ENCODE data around the gene ADAP1.
"Not testable (repeated sequence)": the region's sequence is repeated elsewhere in the genome, so short reads cannot be mapped to it uniquely, and the experiment has no call there.

The ADAP1 gene

GRCh38 chr7:924541-925231 lies 29.8 kb downstream of the ADAP1 start:
- no peak for DNase-seq (ENCODE audit: low read depth)
- no peak overlapping the region for H3K4me3 ChIP-seq (ENCODE audit: low read length)
- TF ChIP-seq CTCF (IDR thresholded peaks at IDR 0.05; ENCODE audit: insufficient read depth, low read depth, low read length, missing control alignments), result no peak

GRCh38 chr7:924042-924441 lies 30.4 kb downstream of the ADAP1 start:
- not testable (repeated sequence) for DNase-seq (ENCODE audit: low read depth); H3K4me3 ChIP-seq (ENCODE audit: low read length)

GRCh38 chr7:923108-924041 lies 31.1 kb downstream of the ADAP1 start:
- H3K4me3 ChIP-seq (ENCODE audit: low read length), result no peak overlapping the region
- no peak for DNase-seq (ENCODE audit: low read depth)
- TF ChIP-seq CTCF (IDR thresholded peaks at IDR 0.05; ENCODE audit: insufficient read depth, low read depth, low read length, missing control alignments), result no peak

- H3K4me3 ChIP-seq (ENCODE audit: low read length), result no peak overlapping the region
- no peak for DNase-seq (ENCODE audit: low read depth)
- TF ChIP-seq CTCF (IDR thresholded peaks at IDR 0.05; ENCODE audit: insufficient read depth, low read depth, low read length, missing control alignments), result no peak
Observed at GRCh38 chr7:922334-923107, 32.0 kb downstream of the ADAP1 start.

- no peak overlapping the region for H3K4me3 ChIP-seq (ENCODE audit: low read length)
- no peak for DNase-seq (ENCODE audit: low read depth)
- no peak for TF ChIP-seq CTCF (IDR thresholded peaks at IDR 0.05; ENCODE audit: insufficient read depth, low read depth, low read length, missing control alignments)
Observed at GRCh38 chr7:921581-922333, 32.7 kb downstream of the ADAP1 start.

GRCh38 chr7:921071-921461 lies 33.4 kb downstream of the ADAP1 start:
- TF ChIP-seq CTCF (IDR thresholded peaks at IDR 0.05; ENCODE audit: insufficient read depth, low read depth, low read length, missing control alignments), result no peak
- H3K4me3 ChIP-seq (ENCODE audit: low read length), result no peak overlapping the region
- no peak for DNase-seq (ENCODE audit: low read depth)

Measured in epithelial cell of esophagus (primary cell).